Coronary artery (tissue), 2 donors: ENCODE data around the gene BMERB1.
A peak's percentile ranks its signal among the peaks of the same experiment; 100 is the strongest.

Experiments
- DNase-seq: peaks from one replicate; pipeline ENCODE4 v3.0.0-alpha.2; 2017; ENCODE audit warnings: low spot score
- H3K27ac ChIP-seq, 2 donors: fragments of 200-600 bp; sonication (generic); one replicate each; pipeline ENCODE4 v1.5.1; 2016 to 2019
- H3K4me3 ChIP-seq: fragments of 200-600 bp; sonication (generic); 2 replicates; pipeline ENCODE4 v1.5.1; 2016; ENCODE audit warnings: mild to moderate bottlenecking, moderate library complexity
- CTCF ChIP-seq: fragments of 200-600 bp; sonication (generic); IDR thresholded peaks from one replicate; pipeline ENCODE4 v1.5.1; 2019; ENCODE audit warnings: antibody characterized with exemption

BMERB1 gene

GRCh38 chr16:15586716-15587115 lies 152.3 kb downstream of the BMERB1 start:
- no peak overlapping the region for H3K4me3 ChIP-seq
- H3K27ac ChIP-seq: no peak overlapping the region
- TF ChIP-seq CTCF: no peak
- DNase-seq: no peak

GRCh38 chr16:15587152-15587825 lies 152.9 kb downstream of the BMERB1 start:
- no peak for TF ChIP-seq CTCF
- DNase-seq: no peak

GRCh38 chr16:15592324-15592723 lies 157.9 kb downstream of the BMERB1 start:
- no peak for TF ChIP-seq CTCF
- H3K4me3 ChIP-seq: no peak overlapping the region
- peak overlapping the region in 1 of 2 donors; percentile 40 for H3K27ac ChIP-seq
- DNase-seq: no peak

More at GRCh38 chr16:15587152-15587825, 152.9 kb downstream of the BMERB1 start:
- H3K27ac ChIP-seq: no peak overlapping the region
- no peak overlapping the region for H3K4me3 ChIP-seq

GRCh38 chr16:15593235-15593634 lies 158.8 kb downstream of the BMERB1 start:
- Histone ChIP-seq H3K27ac (no peak overlapping the region), H3K4me3 (no peak overlapping the region)
- no peak for TF ChIP-seq CTCF
- no peak for DNase-seq

GRCh38 chr16:15594711-15595320 lies 160.4 kb downstream of the BMERB1 start:
- Histone ChIP-seq H3K4me3 (no peak overlapping the region), H3K27ac (no peak overlapping the region)
- DNase-seq: no peak
- TF ChIP-seq CTCF: no peak

GRCh38 chr16:15597135-15597534 lies 162.7 kb downstream of the BMERB1 start:
- H3K4me3 ChIP-seq: no peak overlapping the region
- TF ChIP-seq CTCF: no peak
- no peak for DNase-seq
- H3K27ac ChIP-seq: peak overlapping the region in 1 of 2 donors; percentile 26
